ENCODE results near the gene TAOK3.
A peak's percentile ranks its signal among the peaks of the same experiment; 100 is the strongest.
"Not testable (repeated sequence)": the region's sequence is repeated elsewhere in the genome, so short reads cannot be mapped to it uniquely, and the experiment has no call there.

The TAOK3 gene

DNA sequence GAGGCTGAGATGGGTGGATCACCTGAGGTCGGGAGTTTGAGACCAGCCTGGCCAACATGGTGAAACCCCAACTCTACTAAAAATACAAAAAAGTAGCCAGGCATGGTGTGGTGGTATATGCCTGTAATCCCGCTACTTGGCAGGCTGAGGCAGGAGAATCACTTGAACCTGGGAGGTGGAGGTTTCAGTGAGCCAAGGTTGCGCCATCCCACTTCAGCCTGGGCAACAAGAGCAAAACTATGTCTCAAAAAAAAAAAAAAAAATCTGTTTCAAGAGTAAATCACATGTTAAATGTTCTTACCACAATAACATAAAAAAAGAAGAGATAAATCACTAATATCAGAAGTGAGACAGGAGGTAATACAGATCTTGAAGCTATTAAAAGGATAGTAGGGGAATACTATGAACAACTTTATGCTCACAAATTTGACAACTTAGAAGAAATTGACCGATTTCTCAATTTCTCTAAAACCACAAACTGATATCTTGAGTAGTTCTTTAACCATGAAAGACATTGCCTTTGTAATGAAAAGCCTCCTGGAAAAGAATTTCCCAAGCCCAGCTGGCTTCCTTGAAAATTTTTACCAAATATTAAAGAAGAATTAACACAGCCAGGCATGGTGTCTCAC, 37.7 kb downstream of the TAOK3 start:
- no peak for DNase-seq

DNA sequence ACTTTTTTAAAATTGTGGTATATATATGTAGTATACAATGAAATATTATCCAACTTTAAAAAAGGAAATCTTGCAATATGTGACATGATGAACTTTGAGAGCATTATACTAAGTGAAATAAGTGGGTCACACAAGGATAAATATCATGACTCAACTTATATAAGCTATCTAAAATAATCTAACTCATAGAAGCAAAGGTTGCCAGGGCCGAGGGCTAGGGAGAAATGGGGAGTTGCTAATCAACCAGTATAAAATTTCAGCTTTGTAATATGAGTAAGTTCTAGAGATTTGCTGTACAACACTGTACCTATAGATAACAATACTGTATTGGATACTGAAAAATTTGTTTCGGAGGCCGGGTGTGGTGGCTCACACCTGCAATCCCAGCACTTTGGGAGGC, 38.5 kb downstream of the TAOK3 start:
- DNase-seq: no peak

DNA sequence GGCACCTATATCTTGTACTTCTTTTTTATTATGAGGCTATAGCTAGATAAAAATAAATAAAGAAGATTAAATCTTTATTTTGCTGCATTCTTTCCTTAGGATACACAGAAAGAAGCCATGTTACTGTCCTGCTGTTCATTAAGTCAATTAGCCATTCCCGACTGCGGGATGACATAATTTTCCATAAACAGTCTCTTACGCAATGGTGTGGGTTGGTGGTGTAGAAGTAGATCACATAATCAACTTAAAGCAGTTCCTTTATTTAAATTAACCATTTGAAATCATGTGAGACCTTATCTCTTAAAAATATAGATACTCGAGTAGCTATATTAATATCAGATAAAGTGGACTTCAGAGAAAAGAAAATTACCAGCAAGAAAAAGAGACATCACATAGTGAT, 40.2 kb downstream of the TAOK3 start:
- DNase-seq: no peak

DNA sequence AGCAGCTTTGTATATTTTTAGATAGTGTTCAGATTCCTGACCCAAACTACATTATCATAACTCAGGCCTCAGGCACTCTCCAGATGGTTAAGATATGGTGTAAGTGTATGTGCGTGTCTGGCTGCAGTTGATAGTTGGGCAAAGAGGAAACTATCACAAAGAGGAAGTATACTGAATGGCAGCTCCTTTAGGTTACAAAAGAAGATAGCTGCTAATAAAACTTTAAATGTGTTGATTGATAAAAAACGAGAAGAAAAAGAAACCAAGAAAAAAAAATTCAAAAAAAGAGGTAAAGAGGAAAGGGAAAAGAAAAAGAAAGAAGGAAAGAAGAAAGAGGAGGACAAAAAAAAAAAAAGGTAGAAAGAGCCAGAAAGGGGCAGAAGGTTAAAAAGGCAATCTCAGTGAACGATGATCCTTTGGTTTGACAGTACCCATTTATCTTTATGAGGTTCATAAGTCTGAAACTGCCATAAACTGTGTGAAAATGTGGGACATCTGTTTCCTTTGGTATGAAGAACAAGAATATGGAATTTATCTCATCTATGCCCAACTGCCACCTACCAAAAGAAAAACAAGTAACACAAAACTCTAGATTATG, 42.2 kb downstream of the TAOK3 start:
- no peak for DNase-seq

DNA sequence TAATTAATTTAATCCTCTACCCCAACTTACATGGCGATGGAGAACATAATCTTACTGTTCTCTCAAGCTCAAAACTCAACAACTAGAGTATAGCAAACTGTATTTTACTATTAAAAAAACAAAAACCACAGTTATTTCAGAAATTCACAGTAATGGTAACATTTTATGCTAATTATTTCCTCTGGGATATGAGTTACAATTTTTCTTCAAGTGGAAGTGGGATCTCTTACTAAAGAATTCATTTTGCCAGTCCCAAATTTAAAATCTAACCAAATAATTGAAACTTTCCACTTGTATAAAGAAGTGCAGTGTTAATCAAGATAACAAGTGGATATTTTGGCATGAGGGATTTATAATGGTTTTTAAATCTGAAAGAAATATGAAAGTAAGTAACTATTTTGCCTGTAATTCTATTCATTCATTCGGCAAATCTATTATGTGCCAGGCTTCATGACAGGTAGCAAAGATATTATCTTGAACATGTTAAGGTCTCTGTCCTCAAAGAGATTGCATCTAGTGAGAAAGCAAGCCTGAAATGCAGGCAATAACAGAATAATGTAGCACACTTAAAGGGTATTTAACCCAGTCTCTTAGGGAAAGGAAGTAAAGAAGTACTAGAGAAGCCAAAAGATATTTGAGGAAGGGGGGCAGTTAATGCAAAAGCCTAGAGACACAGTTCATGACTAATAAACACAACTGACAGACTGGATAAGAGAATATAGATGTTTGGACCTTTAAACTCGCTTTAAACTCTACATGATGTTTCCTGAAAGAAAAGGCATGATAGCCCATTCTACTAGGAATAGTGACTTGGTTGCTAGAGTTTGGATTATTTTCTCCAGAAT, 44.0 kb downstream of the TAOK3 start:
- DNase-seq: no peak

DNA sequence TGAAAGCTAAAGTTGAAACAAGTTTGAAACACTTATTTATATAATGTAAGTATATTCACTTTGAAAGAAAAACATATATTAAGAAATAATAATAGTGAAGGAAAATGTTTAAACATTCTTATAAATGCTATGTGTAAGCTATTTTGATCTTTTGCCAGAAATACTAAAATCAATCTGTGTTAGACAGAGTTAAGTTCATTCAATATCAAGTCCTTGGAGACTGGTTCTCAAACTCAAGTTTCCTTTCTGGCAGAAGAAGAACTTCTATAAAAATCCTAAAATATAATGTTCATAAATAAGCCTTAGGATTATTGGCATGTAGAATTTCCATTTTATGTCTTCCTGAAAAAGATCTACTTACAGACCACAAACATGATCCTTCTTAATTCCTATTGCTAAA, 45.3 kb downstream of the TAOK3 start:
- no peak for DNase-seq

DNA sequence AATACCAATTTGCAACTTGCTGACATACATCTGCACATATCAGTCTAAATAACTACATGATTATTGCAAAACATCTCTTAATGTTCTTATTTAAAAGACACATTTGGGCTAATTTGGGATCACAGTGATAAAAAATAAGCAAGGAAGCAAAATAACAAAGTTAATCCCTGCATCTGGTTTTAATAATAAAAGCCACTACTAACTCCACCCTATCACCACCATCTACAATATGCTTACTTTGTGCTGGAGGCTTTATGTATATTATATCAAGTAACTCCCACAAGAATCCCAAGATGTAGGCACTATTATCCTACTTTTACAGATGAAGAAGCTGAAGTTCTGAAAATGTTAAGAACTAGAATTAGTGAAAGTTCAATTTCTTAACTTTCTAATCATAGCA, 45.7 kb downstream of the TAOK3 start:
- no peak for DNase-seq

DNA sequence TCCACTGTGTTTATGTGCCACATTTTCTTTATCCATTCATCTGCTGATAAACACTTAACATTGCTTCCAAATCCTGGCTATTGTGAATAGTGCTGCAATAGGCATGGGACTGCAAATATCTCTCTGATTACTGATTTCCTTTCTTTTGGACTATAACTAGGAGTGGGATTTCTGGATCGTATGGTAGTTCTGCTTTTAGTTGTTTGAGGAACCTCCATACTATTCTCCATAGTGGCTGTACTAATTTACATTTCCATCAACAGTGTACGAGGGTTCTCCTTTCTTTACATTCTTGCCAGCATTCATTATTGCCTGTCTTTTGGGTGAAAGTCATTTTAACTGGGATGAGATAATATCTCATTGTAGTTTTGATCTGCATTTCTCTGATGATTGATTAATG, 47.6 kb downstream of the TAOK3 start:
- no peak for DNase-seq

DNA sequence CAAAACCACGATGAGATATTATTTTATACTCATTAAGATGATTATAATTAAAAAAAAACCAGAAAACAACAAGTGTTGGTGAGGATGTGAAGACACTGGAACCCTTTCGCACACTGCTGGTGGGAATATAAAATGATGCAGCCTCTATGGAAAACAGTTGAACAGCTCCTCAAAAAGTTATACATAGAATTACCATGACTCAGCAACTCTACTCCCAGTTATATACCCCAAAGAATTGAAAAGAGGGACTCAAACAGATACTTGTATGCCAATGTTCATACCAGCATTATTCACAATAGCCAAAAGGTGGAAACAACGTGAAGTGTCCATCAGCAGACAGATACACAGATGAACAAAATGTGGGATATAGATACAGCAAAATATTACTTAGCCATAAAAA, 53.1 kb downstream of the TAOK3 start:
- DNase-seq: no peak

DNA sequence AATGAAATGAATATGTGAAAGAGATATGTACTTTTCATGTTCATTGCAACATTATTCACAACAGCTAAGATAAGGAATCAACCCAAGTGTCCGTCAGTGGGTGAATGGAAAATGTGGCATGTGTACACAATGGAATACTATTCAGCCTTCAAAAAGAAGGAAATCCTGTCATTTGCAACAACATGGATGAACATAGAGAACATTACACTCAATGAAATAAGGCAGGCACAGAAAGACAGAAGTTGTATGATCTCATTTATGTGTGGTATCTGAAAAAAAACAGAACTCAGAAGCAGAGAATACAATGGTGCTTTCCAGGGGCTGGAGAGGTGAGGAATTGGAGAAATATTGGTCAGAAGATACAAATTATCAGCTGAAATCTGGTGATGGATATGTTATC, 54.0 kb downstream of the TAOK3 start:
- DNase-seq: no peak

DNA sequence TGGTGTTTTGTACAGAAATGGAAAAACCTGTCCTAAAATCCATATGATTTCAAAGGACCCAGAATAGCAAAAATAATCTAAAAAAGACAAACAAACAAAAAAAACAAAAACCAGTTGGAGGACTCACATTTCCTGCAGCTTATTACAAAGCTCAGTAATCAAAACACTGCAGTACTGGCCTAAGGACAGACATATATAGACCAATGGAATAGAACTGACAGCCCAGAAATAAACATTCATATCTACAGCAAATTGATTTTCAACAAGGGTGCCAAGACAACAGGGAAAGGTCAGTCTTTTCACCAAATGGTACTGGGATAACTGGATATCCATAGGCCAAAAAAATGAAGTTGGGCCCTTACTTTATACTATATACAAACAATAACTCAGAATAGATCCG, 55.0 kb downstream of the TAOK3 start:
- no peak for DNase-seq

DNA sequence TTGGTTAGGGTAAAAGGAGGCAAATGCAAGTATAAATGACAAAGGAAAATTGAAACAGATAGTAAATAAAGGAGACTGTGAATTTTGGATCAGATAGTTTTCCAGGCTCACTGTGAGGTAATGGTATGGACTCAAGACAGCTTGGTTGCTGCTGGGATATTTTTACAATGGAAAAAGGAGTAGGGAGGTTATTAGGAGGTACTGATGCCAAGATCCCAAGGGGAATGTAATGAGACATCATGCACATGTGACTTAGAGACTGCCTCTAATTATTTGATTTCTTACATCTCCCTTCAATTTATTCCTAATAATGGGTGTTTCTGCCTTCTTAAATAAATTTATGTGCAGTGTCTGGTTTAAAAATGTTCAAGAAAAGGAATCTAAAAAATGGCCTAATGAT, 56.9 kb downstream of the TAOK3 start:
- DNase-seq: no peak

DNA sequence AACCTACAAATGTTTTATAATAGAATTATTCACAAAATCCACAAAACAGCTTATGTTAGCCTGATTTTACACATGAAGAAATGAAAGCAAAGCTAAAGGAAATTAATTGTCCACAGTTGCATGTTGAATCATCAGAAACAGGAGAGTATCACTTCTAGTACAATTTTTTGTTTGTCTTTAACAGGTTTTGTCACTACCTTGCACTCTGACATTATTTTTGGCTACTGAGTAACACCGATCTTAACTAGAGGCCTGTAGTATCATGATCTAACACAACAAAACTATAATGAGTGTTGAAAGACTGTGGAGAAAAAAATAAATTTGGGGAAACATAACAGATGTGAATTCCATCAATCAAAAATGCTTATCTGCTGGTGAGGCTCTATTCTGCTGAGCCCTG, 60.1 kb downstream of the TAOK3 start:
- no peak for DNase-seq

DNA sequence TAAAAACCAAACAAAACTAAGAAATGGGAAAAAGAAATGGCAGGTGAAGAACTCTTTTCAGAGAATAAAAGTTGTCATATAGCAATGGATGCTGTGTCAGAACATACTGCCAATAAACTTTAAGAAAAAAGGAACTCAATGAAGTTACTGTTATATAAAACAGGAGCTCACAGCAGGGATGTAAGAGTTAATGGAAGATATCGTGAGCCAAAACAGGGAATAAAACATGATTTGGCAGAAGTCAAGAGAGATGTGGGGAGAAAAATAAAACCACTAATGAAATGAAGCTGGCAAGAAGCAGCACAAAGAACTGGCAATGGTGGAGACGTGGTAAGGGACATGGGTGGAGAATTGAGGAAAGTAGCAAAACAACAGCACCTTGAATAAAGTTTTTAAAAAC, 61.0 kb downstream of the TAOK3 start:
- no peak for DNase-seq

DNA sequence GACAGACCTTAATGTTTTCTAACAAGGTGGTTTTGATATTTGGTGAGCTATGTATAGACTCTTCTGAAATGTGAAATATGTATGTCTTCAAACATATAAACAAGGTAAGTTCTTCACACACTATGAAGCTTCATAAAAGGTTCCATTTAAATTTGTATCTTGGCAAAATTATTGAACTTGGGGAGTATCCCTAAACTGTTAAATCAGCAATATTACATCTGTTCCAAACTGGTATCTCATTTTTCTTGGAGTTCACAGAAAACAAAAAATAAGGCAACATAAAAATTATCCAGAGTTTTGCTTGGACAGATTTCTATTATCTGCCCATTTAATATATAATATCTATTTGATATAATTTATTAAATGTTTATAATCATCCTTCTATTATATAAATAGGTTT, 62.4 kb downstream of the TAOK3 start:
- no peak for DNase-seq

DNA sequence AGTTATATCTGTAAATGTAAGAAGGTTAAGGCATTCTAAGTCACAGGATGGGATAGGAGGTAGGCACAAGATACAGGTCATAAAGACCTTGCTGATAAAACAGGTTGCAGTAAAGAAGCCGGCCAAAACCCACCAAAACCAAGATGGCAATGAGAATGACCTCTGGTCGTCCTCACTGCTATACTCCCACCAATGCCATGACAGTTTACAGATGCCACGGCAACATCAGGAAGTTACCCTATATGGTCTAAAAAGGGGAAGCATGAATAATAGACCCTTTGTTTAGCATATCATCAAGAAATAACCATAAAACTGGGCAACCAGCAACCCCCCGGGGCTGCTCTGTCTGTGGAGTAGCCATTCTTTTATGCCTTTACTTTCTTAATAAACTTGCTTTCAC, 64.7 kb downstream of the TAOK3 start:
- not testable (repeated sequence) for DNase-seq

DNA sequence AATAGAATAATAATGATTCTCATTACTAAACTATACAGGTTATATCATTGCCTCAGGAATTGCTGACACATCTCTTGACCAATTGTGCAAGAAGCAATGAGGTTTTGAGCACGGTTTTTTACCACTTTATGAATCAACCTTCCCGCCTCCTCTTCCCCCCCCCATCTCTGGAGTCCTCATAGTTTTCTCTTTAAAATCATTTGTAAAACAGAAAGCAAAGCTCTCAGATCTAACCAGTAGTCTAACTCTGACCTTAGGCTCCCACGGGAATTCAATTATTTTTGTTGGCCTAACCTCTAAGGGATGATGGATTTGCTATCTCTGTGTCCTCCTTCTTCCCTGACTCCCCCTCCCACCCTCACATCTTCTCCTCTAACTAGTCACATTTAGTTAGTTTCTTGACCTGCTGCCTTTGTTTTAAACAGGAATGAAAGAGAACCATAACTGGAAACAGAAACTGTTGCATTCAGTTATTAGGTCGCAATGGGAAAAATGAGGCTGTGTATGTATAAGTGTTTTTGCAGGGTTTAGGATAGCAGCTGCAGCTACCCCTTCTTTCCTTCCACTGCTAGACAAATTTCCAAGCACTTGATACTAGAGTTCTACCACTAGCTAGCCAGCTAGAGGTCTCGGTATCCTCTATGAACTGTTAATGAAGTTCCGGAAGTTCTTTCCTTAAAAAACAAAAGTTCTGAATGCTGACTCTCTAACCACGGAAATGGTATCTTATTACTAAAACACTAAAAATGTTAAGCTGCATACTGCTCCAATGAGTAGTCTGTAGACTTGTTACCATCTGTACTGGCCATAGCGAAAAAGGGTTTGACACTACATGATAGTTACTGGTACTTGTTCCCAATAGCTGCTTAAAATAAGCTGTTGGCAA, 65.4 kb downstream of the TAOK3 start:
- peak; percentile 23 to 44 for DNase-seq

DNA sequence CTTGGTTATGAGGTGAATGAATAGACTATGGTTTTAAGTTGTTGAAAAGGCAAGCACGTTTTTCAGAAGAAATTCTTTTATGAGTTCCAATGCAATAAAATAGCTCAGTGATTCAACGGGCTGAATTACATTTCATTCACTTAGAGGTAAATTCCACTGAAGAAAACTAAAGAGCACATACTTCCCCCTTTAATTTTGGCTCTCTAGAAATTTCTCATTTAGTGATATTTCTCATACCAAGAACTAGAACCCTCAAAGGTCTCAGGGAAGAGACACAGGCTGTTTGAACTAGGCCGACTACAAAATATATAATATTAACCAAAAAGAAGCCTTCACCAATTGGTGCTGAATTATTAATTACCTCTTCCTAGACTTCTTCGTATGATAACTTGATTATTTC, 68.6 kb downstream of the TAOK3 start:
- no peak for DNase-seq

DNA sequence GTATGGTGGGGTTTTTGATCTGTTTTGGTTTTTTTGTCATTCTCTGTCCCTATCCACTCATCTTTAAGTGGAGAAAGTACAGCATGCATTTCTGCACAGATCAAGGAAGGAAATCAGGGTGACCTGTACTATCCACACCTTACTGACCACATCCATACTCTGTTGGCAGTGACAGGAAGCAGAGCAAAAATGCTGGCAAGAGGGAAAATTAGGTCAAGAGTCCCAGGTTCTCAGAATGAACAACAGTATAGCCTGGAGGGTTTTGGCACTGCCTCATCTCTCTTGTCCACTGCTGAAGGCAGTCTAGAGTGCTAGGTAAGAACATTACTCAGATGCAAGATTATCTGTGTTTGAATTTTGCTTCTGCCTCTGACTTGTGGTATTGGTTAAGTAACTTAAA, 70.7 kb downstream of the TAOK3 start:
- no peak for DNase-seq

DNA sequence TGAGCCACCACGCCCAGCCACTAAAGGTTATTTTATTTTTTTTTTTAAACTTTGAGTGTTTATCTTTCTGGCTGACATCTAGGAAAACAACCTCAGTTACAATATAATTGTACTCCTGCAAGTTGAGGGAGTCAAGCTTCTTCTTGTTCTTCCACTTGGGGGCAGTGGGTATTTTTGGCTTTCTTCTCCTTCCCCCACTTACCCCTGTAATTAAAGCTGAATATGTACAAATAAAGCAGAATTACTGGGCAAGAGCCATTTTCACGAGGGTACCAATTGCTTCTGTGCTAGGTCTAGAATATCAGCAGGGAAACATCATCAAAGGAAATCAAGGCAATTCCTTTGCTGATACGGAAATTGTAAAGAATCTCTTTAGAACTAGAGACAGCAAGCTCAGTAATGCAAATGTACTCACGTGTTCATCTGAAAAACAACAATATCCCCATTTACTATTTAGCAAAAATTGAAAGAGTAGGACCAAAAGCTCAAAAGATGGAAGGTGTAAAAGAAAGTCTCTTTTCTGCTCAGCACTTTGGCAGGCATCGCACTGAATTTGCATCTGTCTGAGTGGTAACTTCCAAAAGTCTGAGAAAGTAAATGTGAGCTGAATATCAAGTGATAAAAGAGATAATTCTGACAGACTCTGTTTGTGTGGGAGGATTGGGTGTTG, 72.8 kb downstream of the TAOK3 start:
- DNase-seq: no peak

DNA sequence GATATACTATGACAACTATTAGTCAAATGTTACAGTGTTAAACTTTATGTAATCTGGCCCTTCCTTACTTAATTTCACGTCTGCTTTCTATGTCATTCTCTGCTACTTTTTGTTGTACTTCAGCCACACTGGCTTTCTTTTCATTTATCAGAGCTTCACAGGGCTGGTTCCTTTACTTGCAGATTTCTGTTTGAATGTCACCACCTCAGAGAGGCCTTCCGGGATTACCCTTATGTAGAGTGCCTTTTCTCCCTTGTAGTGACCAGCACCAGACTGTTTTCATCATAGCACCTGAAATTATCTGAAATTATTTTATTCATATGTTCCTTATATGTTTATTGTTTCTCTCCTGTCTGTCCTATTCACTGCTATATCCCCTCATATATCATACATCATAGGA, 75.4 kb downstream of the TAOK3 start:
- no peak for DNase-seq

DNA sequence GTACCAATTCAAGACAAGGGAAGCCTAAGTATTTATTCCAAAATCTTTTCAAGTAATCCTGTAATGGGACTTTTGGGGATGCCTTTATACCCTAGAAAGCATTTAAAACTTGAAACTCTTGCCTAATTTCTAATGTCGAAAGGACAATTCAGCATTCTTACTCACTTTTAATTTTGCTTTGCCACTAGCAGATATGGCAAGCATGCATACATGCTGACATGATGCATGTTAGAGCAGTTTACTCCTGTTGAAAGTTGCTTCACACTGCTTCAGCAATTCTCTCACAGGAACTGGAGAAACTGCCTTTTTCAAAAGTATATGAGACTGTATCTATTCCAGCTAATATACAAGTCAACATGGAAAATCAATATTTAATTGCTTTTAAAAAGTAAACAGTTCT, 79.9 kb downstream of the TAOK3 start:
- no peak for DNase-seq

DNA sequence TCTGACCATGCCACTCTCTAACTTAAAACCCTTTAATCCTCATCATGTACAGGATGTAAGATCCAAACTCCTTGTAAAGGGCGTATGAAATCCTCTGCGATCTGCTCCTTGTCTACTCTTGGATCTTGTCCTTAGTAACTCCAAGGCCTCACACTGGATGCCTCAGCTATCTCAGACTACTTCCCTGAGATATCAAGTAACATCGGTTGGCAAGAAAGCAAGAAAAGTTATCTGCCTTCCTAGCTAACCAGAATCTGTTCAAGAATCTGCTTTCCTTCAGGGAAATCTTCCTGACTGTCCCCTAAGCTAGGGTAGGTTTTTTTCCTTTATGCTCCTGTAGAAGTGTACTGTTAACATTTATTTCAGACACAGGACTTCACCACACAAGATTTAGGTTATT, 82.6 kb downstream of the TAOK3 start:
- no peak for DNase-seq
